PC-3 (cell line): ENCODE measurements around the gene SIPA1. TPM values are rescaled to one million over a fixed set of nuclear protein-coding genes. Genes with fewer than 3 reads are reported as not detected.

Experiments used
- ATAC-seq: fragments of 200-7000 bp; cut with Tn5 transposase; 2 replicates; pipeline ENCODE4 v1.9.1; 2020; ENCODE audit warnings: mild to moderate bottlenecking, moderate library complexity
- BruUV-seq: library from RNA; stranded (reverse); fragments of 400-500 nt; replicated peaks from 2 replicates; lab custom pipeline; 2021; lab: Mats Ljungman, UMichigan
- CTCF ChIA-PET: fragments of 300-600 bp; sonication (Branson Sonifier 250); formaldehyde crosslinking; loops from one replicate; lab custom pipeline; 2022; ENCODE audit warnings: antibody characterized with exemption; lab: Charles Lee
- POLR2A ChIA-PET: fragments of 300-600 bp; sonication (Branson Sonifier 250); formaldehyde crosslinking; loops from one replicate; lab custom pipeline; 2022; ENCODE audit warnings: antibody characterized with exemption; ENCODE audit not compliant: unreplicated experiment; lab: Charles Lee
- DNase-seq: peaks from one replicate; pipeline ENCODE4 v3.0.0-alpha.2; 2015
- H2AFZ ChIP-seq: fragments of 300-600 bp; sonication (generic); 2 replicates; pipeline ENCODE4 v1.6.0; 2016; ENCODE audit warnings: antibody characterized with exemption, low read length
- H3F3A ChIP-seq: fragments of 300-600 bp; sonication (generic); one replicate; pipeline ENCODE4 v1.6.0; 2017; ENCODE audit warnings: antibody characterized with exemption, low read length, control low read depth, mild to moderate bottlenecking; ENCODE audit not compliant: unreplicated experiment
- H3K27ac ChIP-seq: fragments of 300-600 bp; sonication (generic); 2 replicates; pipeline ENCODE4 v1.5.1; 2016; ENCODE audit warnings: mild to moderate bottlenecking, low read length
- H3K27me3 ChIP-seq: fragments of 300-600 bp; sonication (generic); 2 replicates; pipeline ENCODE4 v1.6.1; 2016; ENCODE audit warnings: low read length, mixed read lengths
- H3K36me3 ChIP-seq: fragments of 300-600 bp; sonication (generic); 2 replicates; pipeline ENCODE4 v1.6.1; 2016; ENCODE audit warnings: low read depth, mixed run types, low read length, mixed read lengths
- H3K4me1 ChIP-seq: fragments of 300-600 bp; sonication (generic); 2 replicates; pipeline ENCODE4 v1.5.1; 2016; ENCODE audit warnings: low read length; ENCODE audit not compliant: insufficient read depth
- H3K4me2 ChIP-seq: fragments of 300-600 bp; sonication (generic); 2 replicates; pipeline ENCODE4 v1.6.0; 2016; ENCODE audit warnings: low read length
- H3K4me3 ChIP-seq: fragments of 300-600 bp; sonication (generic); 2 replicates; pipeline ENCODE4 v1.5.1; 2016; ENCODE audit warnings: mild to moderate bottlenecking, low read length, mixed read lengths
- H3K79me2 ChIP-seq: fragments of 300-600 bp; sonication (generic); 2 replicates; pipeline ENCODE4 v1.6.1; 2017; ENCODE audit warnings: low read length, mixed read lengths
- H3K9ac ChIP-seq: fragments of 300-600 bp; sonication (generic); 2 replicates; pipeline ENCODE4 v1.6.0; 2016; ENCODE audit warnings: mild to moderate bottlenecking, low read length
- H3K9me2 ChIP-seq: fragments of 300-600 bp; sonication (generic); replicated peaks from 2 replicates; pipeline ENCODE4 v1.6.1; 2016; ENCODE audit warnings: mixed run types, low read length, mixed read lengths
- H3K9me3 ChIP-seq: fragments of 300-600 bp; sonication (generic); 2 replicates; pipeline ENCODE4 v1.6.1; 2016; ENCODE audit warnings: low read length, mixed read lengths
- H4K20me1 ChIP-seq: fragments of 300-600 bp; sonication (generic); 2 replicates; pipeline ENCODE4 v1.6.1; 2016; ENCODE audit warnings: low read length, mixed read lengths
- CTCF ChIP-seq: fragments of 300-600 bp; sonication (generic); conservative IDR thresholded peaks from 2 replicates; pipeline ENCODE4 v1.5.1; 2017; ENCODE audit warnings: antibody characterized with exemption, low read depth, mild to moderate bottlenecking, low read length
- EZH2 ChIP-seq: fragments of 300-600 bp; sonication (generic); IDR thresholded peaks from one replicate; pipeline ENCODE4 v1.6.1; 2017; ENCODE audit warnings: antibody characterized with exemption, mild to moderate bottlenecking, low read length; ENCODE audit not compliant: unreplicated experiment
- EZH2phosphoT487 ChIP-seq: fragments of 300-600 bp; sonication (generic); IDR thresholded peaks from 2 replicates; pipeline ENCODE4 v1.6.1; 2018; ENCODE audit warnings: mild to moderate bottlenecking, antibody characterized with exemption, low read length, borderline replicate concordance
- intact Hi-C: fragments of 100-400 bp; cut with micrococcal nuclease; formaldehyde crosslinking; loops from 2 replicates; pipeline ENCODE4 v1.9.0; 2023
- total RNA-seq: library from RNA; depleted of rRNA; stranded (reverse); fragments of >200 nt; gene quantifications from 2 replicates; pipeline ENCODE4 v1.2.3, GENCODE V29; 2014

SIPA1 gene
- total RNA-seq, 1 experiment from 2014 or later: 113 TPM

DNA sequence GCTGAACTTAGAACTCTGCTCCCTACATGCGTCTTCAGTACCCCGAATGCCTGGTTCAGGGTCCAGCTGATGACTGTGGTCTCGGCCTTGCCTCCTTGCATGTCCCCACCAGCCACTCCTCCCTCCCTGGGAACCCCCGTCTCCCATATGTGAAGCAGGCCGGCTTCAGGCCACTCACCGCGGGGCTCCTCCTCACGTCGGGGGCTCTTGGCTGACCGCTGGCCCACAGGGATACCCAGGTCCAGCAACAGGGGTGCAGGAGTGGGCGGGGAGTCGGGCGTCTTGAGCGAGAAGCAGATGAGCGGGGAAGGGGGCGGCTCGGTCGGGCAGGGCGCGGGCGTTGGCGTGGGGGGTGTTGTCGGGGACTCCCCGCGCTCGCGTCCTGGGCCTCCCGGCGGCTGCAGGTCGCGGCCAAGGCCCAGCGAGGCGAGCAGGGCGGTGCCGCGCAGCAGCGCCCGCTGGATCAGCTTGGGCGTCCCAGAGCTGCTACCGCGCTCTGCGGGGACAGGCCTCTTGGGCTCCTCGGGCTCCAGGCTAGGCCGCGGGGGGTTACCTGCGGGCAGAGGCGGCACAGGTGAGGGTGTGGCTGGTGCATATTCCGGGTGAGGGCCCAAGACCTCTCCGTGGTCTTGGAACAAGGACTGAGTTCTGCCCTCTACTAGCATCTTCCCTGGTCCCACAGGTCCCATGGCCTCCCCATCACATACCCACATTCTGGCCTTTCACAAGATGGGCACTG is 38.5 kb upstream of the SIPA1 start:
- intact Hi-C loops: no loop called here
- no peak for DNase-seq
- H2AFZ ChIP-seq: no peak overlapping the region

DNA sequence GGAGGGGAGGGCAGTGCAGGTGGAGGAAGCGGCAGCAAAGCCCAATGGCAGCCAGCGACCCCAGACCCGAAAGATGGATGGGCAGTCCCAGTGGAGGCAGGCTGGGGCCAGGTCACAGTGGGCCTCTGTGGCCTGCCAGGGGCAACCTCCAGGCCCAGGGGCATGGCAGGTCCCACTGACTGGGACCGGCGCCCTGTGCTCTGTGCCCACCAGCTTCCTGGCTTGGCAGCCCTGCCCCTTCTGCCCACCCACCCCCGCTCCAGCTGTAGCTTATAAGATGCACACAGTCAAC is 38.0 kb upstream of the SIPA1 start:
- TF ChIP-seq EZH2: no peak
- no peak for TF ChIP-seq CTCF
- TF ChIP-seq EZH2phosphoT487: no peak
- no TSS peak for BruUV-seq
- no peaks in the 10 kb centered on the region for H3K27me3 ChIP-seq
- no peak overlapping the region for H3K4me2 ChIP-seq
- no peaks in the 10 kb centered on the region for H3K9me2 ChIP-seq
- no peak overlapping the region for H3K9ac ChIP-seq
- POLR2A ChIA-PET: no interaction called here
- H3K27ac ChIP-seq: no peak overlapping the region
- ATAC-seq: no peak
- DNase-seq: no peak
- H3K36me3 ChIP-seq: peaks cover 15% of the 10 kb centered on the region
- no peaks in the 10 kb centered on the region for H3K4me1 ChIP-seq
- no peaks in the 10 kb centered on the region for H3K9me3 ChIP-seq
- CTCF ChIA-PET: no interaction called here
- no peak overlapping the region for H2AFZ ChIP-seq
- H4K20me1 ChIP-seq: no peaks in the 10 kb centered on the region
- no peaks in the 10 kb centered on the region for H3F3A ChIP-seq
- H3K79me2 ChIP-seq: no peaks in the 10 kb centered on the region
- intact Hi-C loops: no loop called here
- H3K4me3 ChIP-seq: no peak overlapping the region

More for the DNA sequence above, 38.5 kb upstream of the SIPA1 start:
- Histone ChIP-seq H3K27ac (no peak overlapping the region), H3K79me2 (no peaks in the 10 kb centered on the region), H3K4me2 (no peak overlapping the region), H3F3A (no peaks in the 10 kb centered on the region), H3K4me1 (no peaks in the 10 kb centered on the region), H3K9me3 (no peaks in the 10 kb centered on the region), H3K4me3 (no peak overlapping the region), H3K9ac (no peak overlapping the region), H3K9me2 (no peaks in the 10 kb centered on the region), H3K27me3 (no peaks in the 10 kb centered on the region), H4K20me1 (no peaks in the 10 kb centered on the region), H3K36me3 (peaks cover 12% of the 10 kb centered on the region; the same call in 1 of the 2 replicates)
- TF ChIP-seq EZH2phosphoT487: no peak
- no peak for TF ChIP-seq CTCF
- TF ChIP-seq EZH2: no peak
- ChIA-PET CTCF (no interaction called here), POLR2A (no interaction called here)
- BruUV-seq: no TSS peak
- ATAC-seq: no peak

GRCh38 chr11:65604258-65604657 is 33.6 kb upstream of the SIPA1 start:
- Histone ChIP-seq H3K9ac (no peak overlapping the region), H3K4me3 (no peak overlapping the region), H3K27me3 (no peaks in the 10 kb centered on the region), H3K36me3 (peaks cover 17% of the 10 kb centered on the region), H3K4me2 (no peak overlapping the region), H3K4me1 (no peaks in the 10 kb centered on the region), H3K9me3 (no peaks in the 10 kb centered on the region), H3K27ac (no peak overlapping the region), H3K79me2 (no peaks in the 10 kb centered on the region), H2AFZ (no peak overlapping the region), H3K9me2 (no peaks in the 10 kb centered on the region), H3F3A (no peaks in the 10 kb centered on the region), H4K20me1 (no peaks in the 10 kb centered on the region)
- no peak for ATAC-seq
- intact Hi-C loops: no loop called here
- TF ChIP-seq EZH2phosphoT487 (no peak), EZH2 (no peak), CTCF (no peak)
- BruUV-seq: no TSS peak
- no peak for DNase-seq
- ChIA-PET POLR2A (no interaction called here), CTCF (interaction anchor here (0.6 kb wide), 1 partner anchor 12 kb away, joined by 8 read pairs; no protein-coding TSS in a partner anchor)
